Thyroid gland (tissue), 4 donors: ENCODE measurements around the gene SPRR2E. TPM values are rescaled to one million over a fixed set of nuclear protein-coding genes. Genes with fewer than 3 reads are reported as not detected.
"Not testable (repeated sequence)": the region's sequence is repeated elsewhere in the genome, so short reads cannot be mapped to it uniquely, and the experiment has no call there.

Experiments
- DNase-seq, 2 donors: peaks; one replicate each; pipeline ENCODE4 v3.0.0-alpha.2; 2019
- H3K27ac ChIP-seq, 3 donors: fragments of 200-600 bp; sonication (generic); 1 replicate in 2 of 3; 2 replicates in 1 of 3; pipeline ENCODE4 v1.5.1; 2016 to 2019; ENCODE audit warnings: mild to moderate bottlenecking in 1 of 3, moderate library complexity in 1 of 3
- H3K27me3 ChIP-seq: fragments of 200-600 bp; sonication (generic); one replicate; pipeline ENCODE4 v1.5.1; 2019
- H3K36me3 ChIP-seq, 2 donors: fragments of 200-600 bp; sonication (generic); one replicate each; pipeline ENCODE4 v1.5.1; 2016 to 2019
- H3K4me1 ChIP-seq, 2 donors: fragments of 200-600 bp; sonication (generic); one replicate each; pipeline ENCODE4 v1.5.1; 2017 to 2019
- H3K4me3 ChIP-seq, 3 donors: fragments of 200-600 bp; sonication (generic); replicated peaks in 1 of 3; 1 replicate in 2 of 3; 2 replicates in 1 of 3; pipeline ENCODE4 v1.5.1; 2016; ENCODE audit warnings: mild to moderate bottlenecking in 1 of 3
- H3K9me3 ChIP-seq: fragments of 200-600 bp; sonication (generic); one replicate; pipeline ENCODE4 v1.5.1; 2017
- CTCF ChIP-seq, 6 experiments: fragments of 200-600 bp in 3 of 6; fragments of 450-650 bp in 3 of 6; sonication (generic) in 3 of 6; IDR thresholded peaks; one replicate each; pipeline ENCODE4 v1.5.1; 2016 to 2019; ENCODE audit warnings: antibody characterized with exemption in 6 of 6, mild to moderate bottlenecking in 2 of 6, inconsistent platforms in 1 of 6, moderate library complexity in 1 of 6
- POLR2A ChIP-seq, 2 donors: fragments of 450-650 bp; IDR thresholded peaks; one replicate each; pipeline ENCODE4 v1.6.1; 2017; ENCODE audit warnings: antibody characterized with exemption in 2 of 2, mild to moderate bottlenecking in 2 of 2, moderate library complexity in 1 of 2
- WGBS, 2 donors: methylation state at CpG; one replicate each; pipeline ENCODE4 v1.1.5; 2017; 5-methylcytosine and 5-hydroxymethylcytosine counted together
- intact Hi-C: fragments of 100-400 bp; cut with DNase I; formaldehyde crosslinking; loops from one replicate; pipeline ENCODE4 v1.15.1; 2023
- total RNA-seq, 4 donors: library from RNA; depleted of rRNA; stranded (reverse); fragments of >200 nt; gene quantifications; one replicate each; pipeline ENCODE4 v1.2.3, GENCODE V29; 2016

The SPRR2E gene
- total RNA-seq = not detected

- Histone ChIP-seq H3K4me1 (no peaks in the 10 kb centered on the region), H3K27me3 (no peaks in the 10 kb centered on the region), H3K36me3 (no peaks in the 10 kb centered on the region), H3K4me3 (no peak within 1 kb of the TSS), H3K27ac (no peak within 1 kb of the TSS), H3K9me3 (no peaks in the 10 kb centered on the region)
- intact Hi-C loops = no loop called here
- TF ChIP-seq CTCF (IDR thresholded peaks at IDR 0.05) (no peak), POLR2A (IDR thresholded peaks at IDR 0.05) (no peak)
- DNase-seq = no peak
Measured at GRCh38 chr1:153094426-153094825, at the start of gene SPRR2E. Gene SPRR2E, minus strand, starts transcription at chr1:153094526. Its CDS starts 775 bp downstream, at chr1:153093751.

GRCh38 chr1:153141377-153141776 lies 47.1 kb upstream of the SPRR2E start:
- no peaks in the 10 kb centered on the region for H3K9me3 ChIP-seq
- H3K36me3 ChIP-seq = no peaks in the 10 kb centered on the region
- no peaks in the 10 kb centered on the region for H3K4me1 ChIP-seq
- WGBS, 2 donors = 77 to 92% methylated on average over 3 of the region's 3 CpGs
- no peak overlapping the region for H3K4me3 ChIP-seq
- no peak for TF ChIP-seq CTCF (IDR thresholded peaks at IDR 0.05)
- TF ChIP-seq POLR2A (IDR thresholded peaks at IDR 0.05) = no peak
- no peaks in the 10 kb centered on the region for H3K27me3 ChIP-seq
- no peak for DNase-seq
- intact Hi-C loops = no loop called here
- no peak overlapping the region for H3K27ac ChIP-seq

- Histone ChIP-seq H3K36me3 (no peaks in the 10 kb centered on the region), H3K4me3 (no peak overlapping the region), H3K27ac (no peak overlapping the region), H3K27me3 (no peaks in the 10 kb centered on the region), H3K4me1 (no peaks in the 10 kb centered on the region), H3K9me3 (no peaks in the 10 kb centered on the region)
- DNase-seq = no peak
- 75 to 83% methylated on average over 3 of the region's 3 CpGs for WGBS, 2 donors
- intact Hi-C loops = no loop called here
- TF ChIP-seq CTCF (IDR thresholded peaks at IDR 0.05) (no peak), POLR2A (IDR thresholded peaks at IDR 0.05) (no peak)
Measured at GRCh38 chr1:153140484-153140883, 46.2 kb upstream of the SPRR2E start.

GRCh38 chr1:153133743-153134142 lies 39.4 kb upstream of the SPRR2E start:
- no peaks in the 10 kb centered on the region for H3K9me3 ChIP-seq
- no peaks in the 10 kb centered on the region for H3K27me3 ChIP-seq
- H3K36me3 ChIP-seq = no peaks in the 10 kb centered on the region
- intact Hi-C loops = no loop called here
- H3K4me3 ChIP-seq = no peak overlapping the region
- no peak for DNase-seq
- WGBS, 2 donors = 54 to 70% methylated on average over 2 of the region's 2 CpGs
- no peak overlapping the region for H3K27ac ChIP-seq
- H3K4me1 ChIP-seq = no peaks in the 10 kb centered on the region
- TF ChIP-seq POLR2A (IDR thresholded peaks at IDR 0.05) = no peak
- no peak for TF ChIP-seq CTCF (IDR thresholded peaks at IDR 0.05)

- DNase-seq = no peak
- Histone ChIP-seq H3K27ac (no peak overlapping the region), H3K4me3 (no peak overlapping the region), H3K36me3 (no peaks in the 10 kb centered on the region), H3K9me3 (no peaks in the 10 kb centered on the region), H3K4me1 (no peaks in the 10 kb centered on the region), H3K27me3 (no peaks in the 10 kb centered on the region)
- intact Hi-C loops = no loop called here
- TF ChIP-seq POLR2A (IDR thresholded peaks at IDR 0.05) = no peak
- TF ChIP-seq CTCF (IDR thresholded peaks at IDR 0.05) = no peak
- 78 to 94% methylated on average over 1 of the region's 1 CpG for WGBS, 2 donors
Measured at GRCh38 chr1:153133267-153133666, 38.9 kb upstream of the SPRR2E start.

GRCh38 chr1:153128688-153129087 lies 34.4 kb upstream of the SPRR2E start:
- H3K27ac ChIP-seq, H3K9me3 ChIP-seq, intact Hi-C loops, DNase-seq, H3K36me3 ChIP-seq, H3K27me3 ChIP-seq, H3K4me3 ChIP-seq, H3K4me1 ChIP-seq: not testable (repeated sequence)
- WGBS, 2 donors = 92 to 97% methylated on average over 4 of the region's 4 CpGs
